MCF 10A (cell line): ENCODE measurements around the gene GPHN. TPM values are rescaled to one million over a fixed set of nuclear protein-coding genes. Genes with fewer than 3 reads are reported as not detected.

ENCODE experiments used
- BruUV-seq: library from RNA; stranded (reverse); fragments of 400-500 nt; replicated peaks from 2 replicates; lab custom pipeline; 2021; lab: Mats Ljungman, UMichigan
- CTCF ChIA-PET: fragments of 300-600 bp; sonication (Branson Sonifier 250); formaldehyde crosslinking; extraction: SDS; loops from one replicate; lab custom pipeline; 2021; ENCODE audit warnings: antibody characterized with exemption, inconsistent platforms; lab: Yijun Ruan, JAX
- POLR2A ChIA-PET: fragments of 300-600, 350-650 bp; sonication (Branson Sonifier 250); formaldehyde crosslinking; extraction: SDS; loops from one replicate; lab custom pipeline; 2020; ENCODE audit warnings: antibody characterized with exemption, inconsistent platforms; lab: Yijun Ruan, JAX
- DNase-seq: peaks from one replicate; pipeline ENCODE4 v3.0.0-alpha.2; 2018; ENCODE audit not compliant: unreplicated experiment
- H3K27ac Mint-ChIP-seq: one replicate; pipeline ENCODE4 v1.8.0; 2022; ENCODE audit warnings: mild to moderate bottlenecking, low read depth, mixed read lengths; ENCODE audit not compliant: unreplicated experiment
- H3K27me3 Mint-ChIP-seq: one replicate; pipeline ENCODE4 v1.8.0; 2022; ENCODE audit warnings: mixed read lengths; ENCODE audit not compliant: insufficient read depth, unreplicated experiment
- H3K36me3 Mint-ChIP-seq: one replicate; pipeline ENCODE4 v1.8.0; 2022; ENCODE audit warnings: mild to moderate bottlenecking, moderate library complexity, mixed read lengths; ENCODE audit not compliant: insufficient read depth, unreplicated experiment
- H3K4me1 Mint-ChIP-seq: one replicate; pipeline ENCODE4 v1.8.0; 2022; ENCODE audit warnings: mixed read lengths; ENCODE audit not compliant: insufficient read depth, unreplicated experiment
- H3K4me3 Mint-ChIP-seq: one replicate; pipeline ENCODE4 v1.8.0; 2022; ENCODE audit warnings: mild to moderate bottlenecking, moderate library complexity, mixed read lengths; ENCODE audit not compliant: unreplicated experiment
- H3K9me3 Mint-ChIP-seq: one replicate; pipeline ENCODE4 v1.8.0; 2022; ENCODE audit warnings: mixed read lengths; ENCODE audit not compliant: unreplicated experiment
- intact Hi-C: fragments of 100-400 bp; cut with micrococcal nuclease; formaldehyde crosslinking; loops from 2 replicates; pipeline ENCODE4 v1.14.1; 2022
- total RNA-seq: library from RNA; stranded (reverse); gene quantifications from 2 replicates; pipeline ENCODE4 v1.2.3, GENCODE V29; 2022
- TF ChIP-seq, protein P1 (sequence below): fragments of 200-600 bp; IDR thresholded peaks from one replicate; pipeline ENCODE4 v1.8.0; 2022; ENCODE audit warnings: antibody characterized with exemption, mild to moderate bottlenecking; ENCODE audit not compliant: unreplicated experiment

GPHN gene
- total RNA-seq, 1 experiment from 2014 or later = 26.8 TPM

DNA sequence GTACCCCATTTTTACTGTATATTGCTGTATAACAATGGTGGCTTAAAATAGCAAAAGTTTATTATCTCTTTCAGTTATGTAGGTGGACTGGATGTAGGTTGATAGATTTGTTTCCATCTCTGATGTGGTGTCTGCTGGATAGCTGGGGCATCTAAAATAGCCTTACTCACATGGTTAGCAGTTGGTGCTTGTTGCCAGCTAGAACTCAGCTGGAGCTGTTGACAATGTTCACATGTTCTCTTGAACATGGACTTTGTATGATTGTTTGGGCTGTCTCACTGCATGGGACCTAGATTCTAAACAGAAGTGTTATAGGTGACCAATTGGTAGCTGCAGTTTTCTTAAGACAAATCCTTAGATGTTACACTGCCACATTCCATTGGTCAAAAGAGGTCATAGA is 126.9 kb downstream of the GPHN start:
- H3K36me3 Mint-ChIP-seq = no peaks in the 10 kb centered on the region
- ChIA-PET POLR2A (no interaction called here), CTCF (interaction anchor here (1.2 kb wide), 1 partner anchor 9 kb away, joined by 4 read pairs; no protein-coding TSS in a partner anchor)
- intact Hi-C loops = no loop called here
- no peaks in the 10 kb centered on the region for H3K27me3 Mint-ChIP-seq
- H3K9me3 Mint-ChIP-seq = no peaks in the 10 kb centered on the region
- no peak overlapping the region for H3K27ac Mint-ChIP-seq
- no peak for DNase-seq
- H3K4me1 Mint-ChIP-seq = peaks cover 10% of the 10 kb centered on the region
- H3K4me3 Mint-ChIP-seq = no peak overlapping the region
- TF ChIP-seq, protein P1, sequence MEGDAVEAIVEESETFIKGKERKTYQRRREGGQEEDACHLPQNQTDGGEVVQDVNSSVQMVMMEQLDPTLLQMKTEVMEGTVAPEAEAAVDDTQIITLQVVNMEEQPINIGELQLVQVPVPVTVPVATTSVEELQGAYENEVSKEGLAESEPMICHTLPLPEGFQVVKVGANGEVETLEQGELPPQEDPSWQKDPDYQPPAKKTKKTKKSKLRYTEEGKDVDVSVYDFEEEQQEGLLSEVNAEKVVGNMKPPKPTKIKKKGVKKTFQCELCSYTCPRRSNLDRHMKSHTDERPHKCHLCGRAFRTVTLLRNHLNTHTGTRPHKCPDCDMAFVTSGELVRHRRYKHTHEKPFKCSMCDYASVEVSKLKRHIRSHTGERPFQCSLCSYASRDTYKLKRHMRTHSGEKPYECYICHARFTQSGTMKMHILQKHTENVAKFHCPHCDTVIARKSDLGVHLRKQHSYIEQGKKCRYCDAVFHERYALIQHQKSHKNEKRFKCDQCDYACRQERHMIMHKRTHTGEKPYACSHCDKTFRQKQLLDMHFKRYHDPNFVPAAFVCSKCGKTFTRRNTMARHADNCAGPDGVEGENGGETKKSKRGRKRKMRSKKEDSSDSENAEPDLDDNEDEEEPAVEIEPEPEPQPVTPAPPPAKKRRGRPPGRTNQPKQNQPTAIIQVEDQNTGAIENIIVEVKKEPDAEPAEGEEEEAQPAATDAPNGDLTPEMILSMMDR = no peak
- no TSS peak for BruUV-seq

DNA sequence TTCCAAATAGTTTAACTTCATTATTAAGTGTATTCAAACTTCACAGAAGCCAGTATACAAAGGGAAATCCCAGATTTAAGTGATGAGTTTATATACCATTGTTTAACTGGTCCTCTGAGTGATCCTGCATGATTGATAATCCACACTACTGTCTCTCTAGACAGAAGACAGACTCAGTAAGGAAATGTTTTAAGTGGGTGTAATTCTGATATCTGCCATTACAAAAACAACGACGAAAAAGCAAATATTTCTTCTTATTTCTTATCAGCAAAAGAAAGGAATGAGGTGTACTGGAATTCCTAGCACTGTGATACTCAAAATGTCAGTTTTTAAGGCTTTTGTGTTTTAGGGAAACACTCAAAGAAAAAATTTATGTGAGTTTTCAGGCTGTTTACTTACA is 127.5 kb downstream of the GPHN start:
- Mint-ChIP-seq H3K4me1 (peaks cover 10% of the 10 kb centered on the region), H3K36me3 (no peaks in the 10 kb centered on the region), H3K27me3 (no peaks in the 10 kb centered on the region), H3K9me3 (no peaks in the 10 kb centered on the region), H3K4me3 (no peak overlapping the region), H3K27ac (no peak overlapping the region)
- no peak for DNase-seq
- intact Hi-C loops = no loop called here
- POLR2A ChIA-PET = no interaction called here
- no TSS peak for BruUV-seq
- TF ChIP-seq, protein P1 = no peak
- CTCF ChIA-PET = no interaction called here

DNA sequence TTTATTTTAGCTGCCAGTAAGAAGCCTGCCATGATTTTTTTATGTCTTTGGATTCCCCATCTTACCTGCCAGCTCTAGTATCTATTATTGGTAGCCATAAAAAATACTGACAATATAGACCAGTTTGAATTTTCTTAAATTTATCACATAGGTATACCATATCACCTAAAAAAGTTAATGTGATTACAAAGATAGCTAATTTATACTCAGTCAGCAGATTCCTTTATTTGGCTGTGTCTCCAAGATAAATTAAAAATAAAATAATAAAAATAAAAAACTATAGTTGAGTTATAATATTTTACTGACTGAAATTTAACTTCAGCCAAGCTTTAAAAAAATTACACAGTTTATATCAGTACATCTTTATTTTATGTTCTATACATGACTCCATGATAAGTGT is 128.3 kb downstream of the GPHN start:
- H3K4me3 Mint-ChIP-seq = no peak overlapping the region
- POLR2A ChIA-PET = no interaction called here
- no peaks in the 10 kb centered on the region for H3K36me3 Mint-ChIP-seq
- no peak for DNase-seq
- H3K4me1 Mint-ChIP-seq = peaks cover 10% of the 10 kb centered on the region
- intact Hi-C loops = no loop called here
- CTCF ChIA-PET = interaction anchor here (0.6 to 0.7 kb wide), 3 partner anchors 13 to 677 kb away, joined by 3 to 4 read pairs (median 3); no protein-coding TSS in a partner anchor
- no TSS peak for BruUV-seq
- no peaks in the 10 kb centered on the region for H3K9me3 Mint-ChIP-seq
- H3K27ac Mint-ChIP-seq = no peak overlapping the region
- TF ChIP-seq, protein P1 = no peak
- H3K27me3 Mint-ChIP-seq = no peaks in the 10 kb centered on the region

DNA sequence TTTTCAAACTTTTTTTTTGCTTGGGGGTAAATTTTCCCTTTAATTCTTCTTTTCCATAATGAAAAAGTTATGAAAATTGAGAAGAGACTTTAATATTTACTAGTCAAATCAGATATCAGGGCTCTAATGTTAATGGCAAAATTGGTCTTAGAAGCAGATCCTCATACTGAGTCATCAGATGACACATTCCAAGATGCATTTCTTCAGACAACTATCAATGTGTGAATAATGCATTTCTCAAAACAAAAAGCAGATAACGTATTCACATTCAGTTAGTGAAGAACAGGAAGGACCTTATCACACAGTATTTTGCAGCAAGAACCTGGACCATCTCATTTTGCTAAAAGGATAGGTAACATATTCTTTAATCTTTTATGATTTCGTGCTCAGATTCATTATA is 130.7 kb downstream of the GPHN start:
- ChIA-PET POLR2A (interaction anchor here (0.7 kb wide), 1 partner anchor 90 kb away, joined by 3 read pairs; no protein-coding TSS in a partner anchor), CTCF (no interaction called here)
- BruUV-seq = no TSS peak
- Mint-ChIP-seq H3K27ac (no peak overlapping the region), H3K27me3 (no peaks in the 10 kb centered on the region), H3K9me3 (no peaks in the 10 kb centered on the region), H3K4me1 (peaks cover 16% of the 10 kb centered on the region), H3K4me3 (no peak overlapping the region), H3K36me3 (peaks cover 5% of the 10 kb centered on the region)
- DNase-seq = peak; percentile 35
- TF ChIP-seq, protein P1 = no peak
- intact Hi-C loops = no loop called here
